WERI-Rb-1 (cell line): ENCODE results near the gene RHBDL1.
A peak's percentile ranks its signal among the peaks of the same experiment; 100 is the strongest.

Experiments used
- DNase-seq: peaks from one replicate; pipeline ENCODE4 v3.0.0-alpha.2; 2020
- H3K27ac ChIP-seq: fragments of 250-450 bp; sonication (Bioruptor Pico); 2 replicates; pipeline ENCODE4 v1.5.1; 2020; ENCODE audit warnings: mild to moderate bottlenecking, moderate library complexity
- H3K27me3 ChIP-seq: fragments of 250-450 bp; sonication (Bioruptor Pico); 2 replicates; pipeline ENCODE4 v1.5.1; 2021; ENCODE audit warnings: mild to moderate bottlenecking, low read depth, moderate library complexity; ENCODE audit not compliant: insufficient read depth, severe bottlenecking
- H3K36me3 ChIP-seq: fragments of 250-450 bp; sonication (Bioruptor Pico); 2 replicates; pipeline ENCODE4 v1.5.1; 2020; ENCODE audit warnings: mild to moderate bottlenecking, moderate library complexity
- H3K4me3 ChIP-seq: 2 replicates; pipeline ENCODE4 v1.5.1; 2011; ENCODE audit warnings: low read depth, mild to moderate bottlenecking, control low read depth, low read length
- H3K9me3 ChIP-seq: fragments of 250-450 bp; sonication (Bioruptor Pico); 2 replicates; pipeline ENCODE4 v1.5.1; 2021; ENCODE audit warnings: mild to moderate bottlenecking, moderate library complexity; ENCODE audit not compliant: severe bottlenecking
- CTCF ChIP-seq: IDR thresholded peaks from 2 replicates; pipeline ENCODE4 v1.5.1; 2011; ENCODE audit warnings: low read depth, mild to moderate bottlenecking, control low read depth, inconsistent platforms, low read length

Gene RHBDL1

GRCh38 chr16:719815-720446 is 44.5 kb downstream of the RHBDL1 start:
- Histone ChIP-seq H3K27me3 (no peaks in the 10 kb centered on the region), H3K27ac (peak overlapping the region; percentile 99), H3K9me3 (no peaks in the 10 kb centered on the region), H3K36me3 (peaks cover 6% of the 10 kb centered on the region), H3K4me3 (peak overlapping the region; percentile 73)
- peak; percentile 63 for DNase-seq
- peak; percentile 55 for TF ChIP-seq CTCF

- H3K27ac ChIP-seq = peak overlapping the region; percentile 99
- H3K36me3 ChIP-seq = peaks cover 6% of the 10 kb centered on the region
- H3K27me3 ChIP-seq = no peaks in the 10 kb centered on the region
- peak overlapping the region; percentile 73 for H3K4me3 ChIP-seq
- peak; percentile 92 for DNase-seq
- peak; percentile 43 for TF ChIP-seq CTCF
- no peaks in the 10 kb centered on the region for H3K9me3 ChIP-seq
Observed at GRCh38 chr16:720447-720989, 45.0 kb downstream of the RHBDL1 start.

- peak within 1 kb of the TSS; percentile 99 for H3K27ac ChIP-seq
- peak within 1 kb of the TSS; percentile 73 for H3K4me3 ChIP-seq
- H3K36me3 ChIP-seq = peaks cover 6% of the 10 kb centered on the region
- H3K27me3 ChIP-seq = no peaks in the 10 kb centered on the region
- no peaks in the 10 kb centered on the region for H3K9me3 ChIP-seq
- DNase-seq = peak; percentile 92
- no peak for TF ChIP-seq CTCF
Observed at GRCh38 chr16:720990-721764, 45.7 kb downstream of the RHBDL1 start, which contains the start of gene ANTKMT. Gene ANTKMT, plus strand, starts transcription at chr16:721146. Its CDS starts 129 bp downstream, at chr16:721275.

- Histone ChIP-seq H3K27ac (peak overlapping the region; percentile 99), H3K4me3 (peak overlapping the region; percentile 29), H3K36me3 (peaks cover 6% of the 10 kb centered on the region), H3K9me3 (no peaks in the 10 kb centered on the region), H3K27me3 (no peaks in the 10 kb centered on the region)
- no peak for DNase-seq
- TF ChIP-seq CTCF = no peak
Observed at GRCh38 chr16:721765-722540, 46.5 kb downstream of the RHBDL1 start.

GRCh38 chr16:722835-723633 is 47.6 kb downstream of the RHBDL1 start:
- no peaks in the 10 kb centered on the region for H3K9me3 ChIP-seq
- no peak overlapping the region for H3K4me3 ChIP-seq
- DNase-seq = no peak
- no peak overlapping the region for H3K27ac ChIP-seq
- no peaks in the 10 kb centered on the region for H3K27me3 ChIP-seq
- peaks cover 6% of the 10 kb centered on the region for H3K36me3 ChIP-seq
- no peak for TF ChIP-seq CTCF
